CD1c-positive myeloid dendritic cell (primary cell): ENCODE results near the gene KCTD7.
A peak's percentile ranks its signal among the peaks of the same experiment; 100 is the strongest.
"Not testable (repeated sequence)": the region's sequence is repeated elsewhere in the genome, so short reads cannot be mapped to it uniquely, and the experiment has no call there.

Experiments used
- DNase-seq: peaks from one replicate; pipeline ENCODE4 v3.0.0-alpha.2; 2016; ENCODE audit errors: extremely low spot score

The KCTD7 gene

DNA sequence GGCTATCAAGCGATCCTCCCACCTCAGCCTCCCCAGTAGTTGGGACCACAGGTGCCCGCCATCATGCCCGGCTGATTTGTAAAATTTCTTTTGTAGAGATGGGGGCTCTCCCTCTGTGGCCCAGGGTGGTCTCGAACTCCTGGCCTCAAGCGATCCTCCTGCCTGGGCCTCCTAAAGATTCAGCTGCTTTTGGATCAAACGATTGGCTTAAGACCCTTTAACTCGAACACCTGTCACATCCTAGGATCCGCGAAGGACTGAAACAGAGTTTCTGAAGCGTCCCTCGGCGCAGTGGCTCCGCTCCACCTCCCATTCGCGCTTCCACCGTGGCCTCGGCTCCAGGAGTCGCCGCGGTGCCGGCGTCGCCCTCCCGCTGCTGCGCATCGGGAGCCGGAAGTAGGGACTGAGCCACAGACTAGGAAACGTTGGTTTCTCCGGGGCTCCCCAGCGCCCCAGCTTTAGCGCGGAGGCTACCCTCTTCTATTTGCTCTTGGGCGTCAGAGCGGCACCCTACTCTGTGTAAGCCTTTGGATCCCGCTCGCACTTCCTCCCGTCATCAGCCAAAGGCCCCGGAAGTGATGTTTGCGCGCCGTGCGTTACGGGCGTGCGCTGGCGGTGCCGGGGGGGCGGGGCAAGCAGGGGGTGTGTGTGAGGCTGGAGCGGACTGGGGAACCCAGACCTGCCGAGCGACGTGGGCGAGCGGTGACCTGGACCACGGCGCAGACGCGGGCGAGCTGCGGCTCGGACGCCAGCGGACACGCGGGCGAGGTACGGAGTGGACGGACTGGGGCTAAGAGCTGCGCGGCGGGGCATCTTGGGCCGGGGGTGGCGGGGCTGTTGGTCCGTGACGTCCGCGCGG lies 53.0 kb downstream of the KCTD7 start:
- DNase-seq = peak; percentile 99

DNA sequence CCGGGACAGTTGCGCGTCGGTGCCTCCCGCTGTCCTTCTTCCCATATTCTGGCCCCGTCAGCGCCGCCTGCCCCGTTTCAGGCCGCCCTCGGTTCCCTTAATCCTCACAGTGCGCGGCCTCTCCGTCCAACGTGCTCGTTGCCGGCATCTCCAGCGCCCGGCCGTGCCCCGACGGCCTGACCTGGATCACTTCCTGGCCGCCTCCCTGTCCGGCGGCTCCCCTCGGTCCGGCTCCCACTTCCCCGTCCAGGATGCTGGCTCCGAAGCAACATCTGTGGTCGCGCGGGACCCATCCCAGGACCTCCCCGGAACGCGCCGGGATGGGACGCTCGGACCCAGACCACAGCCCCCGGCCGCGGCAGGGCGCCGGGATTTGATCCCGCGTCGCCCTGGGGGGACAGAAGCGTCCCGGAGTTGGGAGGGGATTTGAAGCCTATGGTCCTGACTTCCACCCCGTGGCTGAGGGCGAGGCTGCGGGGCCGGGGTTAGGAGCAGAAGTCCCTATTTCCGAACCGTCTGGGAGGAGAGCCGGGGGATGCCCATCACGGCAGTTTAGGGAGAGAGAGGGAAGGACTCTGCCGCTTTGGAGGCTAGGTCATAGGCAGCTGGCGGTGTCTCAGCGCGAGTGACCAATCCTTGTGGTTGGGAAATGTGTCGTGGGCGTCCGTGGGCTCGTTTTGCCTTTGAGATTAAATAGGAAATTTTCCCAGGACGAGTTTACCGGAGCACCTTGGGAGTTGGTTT lies 53.8 kb downstream of the KCTD7 start:
- DNase-seq = peak; percentile 74

DNA sequence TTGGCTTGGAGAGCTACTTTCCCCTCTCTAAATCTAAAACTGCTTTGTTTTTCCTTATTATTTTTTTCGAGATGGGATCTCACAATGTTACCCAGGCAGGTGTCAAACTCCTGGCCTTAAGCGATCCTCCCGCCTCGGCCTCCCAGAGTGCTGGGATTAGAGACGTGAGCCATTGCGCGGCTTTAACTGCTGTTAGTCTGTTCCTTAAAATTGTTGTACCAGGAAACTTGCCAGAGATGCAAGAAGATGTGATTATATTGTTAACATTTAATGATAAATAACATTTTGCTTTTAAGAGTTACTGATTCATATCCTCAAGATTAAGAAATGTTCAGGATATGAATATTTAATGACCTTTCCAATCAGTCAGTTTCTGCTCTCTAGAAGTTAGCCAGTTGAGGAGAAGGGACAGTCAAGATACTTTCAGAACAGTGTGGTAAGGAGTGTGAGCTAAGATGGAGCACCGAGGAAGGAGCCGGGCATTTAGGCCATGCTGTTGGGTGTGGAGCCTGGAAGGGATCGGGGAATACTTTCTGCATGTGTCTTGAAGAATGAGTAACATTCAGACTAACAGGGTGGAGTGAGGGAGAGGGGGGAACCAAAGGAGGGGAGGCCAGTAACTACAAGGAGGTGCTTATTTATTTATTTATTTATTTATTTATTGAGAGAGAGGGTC lies 54.6 kb downstream of the KCTD7 start:
- DNase-seq = not testable (repeated sequence)

DNA sequence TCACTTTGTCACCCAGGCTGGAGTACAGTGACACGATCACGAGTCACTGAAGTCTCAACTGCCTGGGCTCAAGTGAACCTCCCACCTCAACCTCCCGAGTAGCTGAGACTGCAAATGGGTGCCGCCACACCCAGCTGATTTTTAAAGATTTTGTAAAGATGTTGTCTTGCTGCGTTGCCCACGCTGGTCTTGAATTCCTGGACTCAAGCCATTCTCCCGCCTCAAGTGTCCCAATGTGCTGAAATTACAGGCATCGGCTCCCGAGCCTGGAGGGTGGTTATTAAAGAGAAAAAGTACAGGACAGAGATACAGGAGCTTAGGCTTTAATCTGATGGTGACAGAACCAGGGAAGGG lies 55.1 kb downstream of the KCTD7 start:
- no peak for DNase-seq

DNA sequence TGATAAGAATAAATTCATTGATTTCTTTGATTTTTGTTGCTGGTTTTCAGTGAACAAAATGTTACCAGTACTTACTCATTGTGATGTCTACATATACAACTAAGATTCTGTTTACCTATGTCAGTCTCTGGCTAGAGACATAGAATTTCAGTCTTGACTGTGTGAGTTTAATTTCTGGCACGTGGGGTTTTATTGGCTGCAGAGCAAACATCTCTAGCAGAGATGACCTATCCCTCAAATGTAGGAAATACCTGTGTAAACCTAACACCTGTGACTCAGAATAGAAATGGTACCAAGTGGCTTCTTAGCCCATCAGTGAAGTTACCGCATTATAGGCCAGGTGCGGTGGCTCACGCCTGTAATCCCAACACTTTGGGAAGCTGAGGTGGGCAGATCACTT lies 57.0 kb downstream of the KCTD7 start:
- DNase-seq = not testable (repeated sequence)

DNA sequence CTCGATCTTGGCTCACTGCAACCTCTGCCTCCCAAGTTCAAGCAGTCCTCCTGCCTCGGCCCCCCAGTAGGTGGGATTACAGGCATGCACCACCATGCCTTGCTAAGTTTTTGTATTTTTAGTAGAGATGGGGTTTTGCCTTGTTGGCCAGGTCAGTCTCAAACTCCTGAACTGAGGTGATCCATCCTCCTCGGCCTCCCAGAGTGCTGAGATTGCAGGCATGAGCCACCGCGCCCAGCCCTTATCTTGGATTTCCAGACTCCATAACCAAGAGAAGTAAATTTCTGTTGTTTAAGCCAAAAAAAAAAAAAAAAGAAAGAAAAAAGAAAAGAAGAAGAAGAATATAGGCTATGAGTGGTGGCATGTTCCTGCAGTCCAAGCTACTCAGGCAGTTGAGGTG lies 58.5 kb downstream of the KCTD7 start:
- DNase-seq = no peak

DNA sequence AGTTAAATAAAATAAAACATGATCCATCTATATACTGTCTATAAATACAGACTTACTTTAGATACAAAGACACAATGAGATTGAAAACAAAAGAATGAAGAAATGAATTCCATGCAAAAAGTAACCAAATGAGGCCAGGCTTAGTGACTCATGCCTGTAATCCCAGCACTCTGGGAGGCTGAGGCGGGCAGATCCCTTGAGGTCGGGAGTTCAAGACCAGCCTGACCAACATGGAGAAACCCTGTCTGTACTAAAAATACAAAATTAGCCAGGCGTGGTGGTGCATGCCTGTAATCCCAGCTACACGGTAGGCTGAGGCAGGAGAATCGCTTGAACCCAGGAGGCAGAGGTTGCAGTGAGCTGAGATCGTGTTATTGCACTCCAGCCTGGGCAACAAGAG lies 59.0 kb downstream of the KCTD7 start:
- DNase-seq = not testable (repeated sequence)

DNA sequence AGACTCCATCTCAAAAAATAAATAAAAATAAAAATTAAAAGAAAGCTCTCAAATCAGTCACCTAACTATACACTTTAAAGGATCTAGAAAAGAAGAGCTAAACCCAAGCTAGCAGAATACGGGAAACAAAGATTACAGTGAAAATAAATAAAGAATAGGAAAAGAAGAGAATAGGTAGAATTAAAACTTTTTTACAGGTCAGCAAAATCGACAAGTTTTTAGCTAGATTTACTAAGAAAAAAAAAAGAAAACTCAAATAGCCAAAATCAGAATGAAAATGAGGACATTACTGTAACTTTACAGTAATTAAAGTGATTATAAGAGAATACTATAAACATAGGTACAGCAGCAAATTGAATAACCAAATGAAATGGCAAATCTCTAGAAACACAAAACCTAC lies 60.4 kb downstream of the KCTD7 start:
- DNase-seq = no peak

DNA sequence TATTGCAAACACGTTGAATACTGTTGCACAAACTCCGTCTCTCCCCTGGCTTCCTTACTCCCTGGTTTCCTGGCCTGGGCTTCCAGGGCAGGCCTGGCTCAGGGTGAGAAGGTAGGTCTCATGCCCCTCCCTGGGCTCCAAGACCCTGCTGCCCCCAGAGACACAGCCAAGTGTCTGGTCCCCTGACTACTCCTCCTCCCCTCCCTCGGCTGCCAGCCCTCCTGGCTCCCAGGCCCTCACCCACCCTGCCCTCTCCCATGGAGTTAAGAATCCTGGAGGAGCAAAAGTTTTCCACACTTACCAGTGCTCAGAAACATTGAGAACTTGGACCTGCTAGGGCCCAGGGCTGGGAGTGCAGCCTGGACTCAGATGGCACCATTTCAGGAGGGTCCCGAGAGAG lies 64.7 kb downstream of the KCTD7 start:
- DNase-seq = no peak
